Liver (tissue), 9 donors: ENCODE results near the gene PCNX4. TPM values are rescaled to one million over a fixed set of nuclear protein-coding genes. Genes with fewer than 3 reads are reported as not detected.

Experiments used
- DNase-seq: peaks from one replicate; pipeline ENCODE4 v3.0.0-alpha.2; 2017; ENCODE audit warnings: low spot score
- H3K27ac ChIP-seq, 2 donors: one replicate each; pipeline ENCODE4 v1.7.0; 2013; ENCODE audit warnings: inconsistent platforms in 2 of 2, low read length in 2 of 2, control low read depth in 1 of 2, low read depth in 1 of 2, mild to moderate bottlenecking in 1 of 2
- H3K27me3 ChIP-seq, 4 donors: one replicate each; pipeline versions ENCODE4 v1.6.1 to v1.7.0; 2013; ENCODE audit warnings: low read length in 3 of 4, inconsistent platforms in 1 of 4, mild to moderate bottlenecking in 1 of 4, moderate library complexity in 1 of 4; ENCODE audit not compliant: control insufficient read depth in 4 of 4, insufficient read depth in 4 of 4
- H3K36me3 ChIP-seq, 4 donors: one replicate each; pipeline versions ENCODE4 v1.6.1 to v1.7.0; 2013; ENCODE audit warnings: low read length in 3 of 4, mild to moderate bottlenecking in 3 of 4, low read depth in 1 of 4, moderate library complexity in 1 of 4; ENCODE audit not compliant: control insufficient read depth in 4 of 4, insufficient read depth in 3 of 4
- H3K4me1 ChIP-seq, 4 donors: one replicate each; pipeline versions ENCODE4 v1.6.1 to v1.7.0; 2013; ENCODE audit warnings: low read length in 3 of 4, mild to moderate bottlenecking in 3 of 4, moderate library complexity in 1 of 4; ENCODE audit not compliant: control insufficient read depth in 4 of 4, insufficient read depth in 4 of 4
- H3K4me3 ChIP-seq, 3 donors: one replicate each; pipeline versions ENCODE4 v1.6.1 to v1.7.0; 2013; ENCODE audit warnings: low read length in 3 of 3, control low read depth in 1 of 3, low read depth in 1 of 3, mild to moderate bottlenecking in 1 of 3
- H3K9ac ChIP-seq, 2 donors: one replicate each; pipeline ENCODE4 v1.7.0; 2013; ENCODE audit warnings: low read length in 2 of 2, mild to moderate bottlenecking in 2 of 2, moderate library complexity in 2 of 2, control low read depth in 1 of 2, low read depth in 1 of 2
- H3K9me3 ChIP-seq, 4 donors: one replicate each; pipeline versions ENCODE4 v1.6.1 to v1.7.0; 2013; ENCODE audit warnings: low read length in 3 of 4; ENCODE audit not compliant: control insufficient read depth in 4 of 4
- FOXA1 ChIP-seq: IDR thresholded peaks from 2 replicates; pipeline ENCODE4 v1.6.1; 2016; ENCODE audit warnings: antibody characterized with exemption
- FOXA2 ChIP-seq: IDR thresholded peaks from 2 replicates; pipeline ENCODE4 v1.6.1; 2016; ENCODE audit warnings: antibody characterized with exemption
- GABPA ChIP-seq, 2 donors: IDR thresholded peaks in 1 of 2; conservative IDR thresholded peaks in 1 of 2; 2 replicates each; pipeline ENCODE4 v1.6.1; 2016; ENCODE audit warnings: antibody characterized with exemption in 2 of 2, mild to moderate bottlenecking in 1 of 2, moderate library complexity in 1 of 2
- JUND ChIP-seq, 2 donors: IDR thresholded peaks; 2 replicates each; pipeline ENCODE4 v1.6.1; 2016; ENCODE audit warnings: antibody characterized with exemption in 2 of 2
- MAX ChIP-seq: IDR thresholded peaks from 2 replicates; pipeline ENCODE4 v1.6.1; 2016; ENCODE audit warnings: antibody characterized with exemption
- RXRA ChIP-seq, 2 donors: IDR thresholded peaks; 2 replicates each; pipeline ENCODE4 v1.6.1; 2017 to 2018; ENCODE audit warnings: antibody characterized with exemption in 2 of 2, mild to moderate bottlenecking in 1 of 2
- SP1 ChIP-seq: IDR thresholded peaks from 2 replicates; pipeline ENCODE4 v1.6.1; 2018; ENCODE audit warnings: antibody characterized with exemption, mild to moderate bottlenecking
- ZBTB33 ChIP-seq: IDR thresholded peaks from 2 replicates; pipeline ENCODE4 v1.6.1; 2016; ENCODE audit warnings: antibody characterized with exemption
- WGBS: extraction: QIAGEN DNeasy Blood & Tissue Kit; methylation state at CpG from one replicate; pipeline ENCODE4 v1.1.7; 2013; 5-methylcytosine and 5-hydroxymethylcytosine counted together
- polyA plus RNA-seq, 2 donors: library from polyadenylated mRNA; stranded (reverse) in 1 of 2; unstranded in 1 of 2; fragments of 200-250 nt in 1 of 2; fragments of >200 nt in 1 of 2; fragmentation: Nextera tagmentation in 1 of 2; extraction: Ambion mirVana in 1 of 2; gene quantifications; one replicate each; pipeline versions ENCODE4 v1.2.1 to v1.2.3, GENCODE V29; 2013 to 2015
- total RNA-seq, 2 donors: library from RNA; depleted of rRNA; stranded (reverse); fragments of >200 nt; gene quantifications; one replicate each; pipeline ENCODE4 v1.2.3, GENCODE V29; 2014
- TF ChIP-seq, protein P1 (sequence below): IDR thresholded peaks from 2 replicates; pipeline ENCODE4 v1.6.1; 2016; ENCODE audit warnings: antibody characterized with exemption, mild to moderate bottlenecking
- TF ChIP-seq, protein P2 (sequence below): IDR thresholded peaks from 2 replicates; pipeline ENCODE4 v1.6.1; 2016; ENCODE audit warnings: antibody characterized with exemption
- TF ChIP-seq, protein P3 (sequence below): fragments of 150-350 bp; IDR thresholded peaks from 2 replicates; pipeline ENCODE4 v1.5.1; 2017; ENCODE audit warnings: improper control_type of control experiment, low read depth, low read length; ENCODE audit not compliant: missing input control
- donor health status: healthy.
- donor health status: healthy.
- donor health status: healthy.
- donor health status: healthy.
- donor health status: healthy.

Gene PCNX4
- total and polyA plus RNA-seq, 4 donors: 5.4 to 30.6 (median 14.1) TPM

DNA sequence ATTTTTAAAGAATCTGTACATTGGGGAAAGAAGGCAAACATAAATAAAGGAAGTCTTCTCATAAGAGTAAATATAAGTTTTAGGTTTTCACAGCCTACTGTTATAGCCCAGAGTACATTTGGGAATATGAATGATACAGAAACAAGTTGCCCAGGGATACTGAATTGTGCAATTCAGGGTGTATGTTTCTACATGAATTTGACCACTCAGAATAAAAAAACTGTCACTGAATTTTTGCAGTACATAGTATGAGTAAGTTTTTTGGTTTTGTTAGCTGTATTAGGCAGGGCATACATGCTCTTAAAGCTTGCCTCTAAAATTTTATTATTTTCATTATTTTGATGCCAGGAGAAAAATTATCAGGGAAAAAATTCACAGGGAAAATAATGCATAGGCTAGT, 6.6 kb upstream of the PCNX4 start (continued):
- TF ChIP-seq ZBTB33: no peak

GRCh38 chr14:60085693-60086092, 6.0 kb upstream of the PCNX4 start:
- TF ChIP-seq FOXA2: no peak
- no peak for TF ChIP-seq SP1
- TF ChIP-seq, protein P1, sequence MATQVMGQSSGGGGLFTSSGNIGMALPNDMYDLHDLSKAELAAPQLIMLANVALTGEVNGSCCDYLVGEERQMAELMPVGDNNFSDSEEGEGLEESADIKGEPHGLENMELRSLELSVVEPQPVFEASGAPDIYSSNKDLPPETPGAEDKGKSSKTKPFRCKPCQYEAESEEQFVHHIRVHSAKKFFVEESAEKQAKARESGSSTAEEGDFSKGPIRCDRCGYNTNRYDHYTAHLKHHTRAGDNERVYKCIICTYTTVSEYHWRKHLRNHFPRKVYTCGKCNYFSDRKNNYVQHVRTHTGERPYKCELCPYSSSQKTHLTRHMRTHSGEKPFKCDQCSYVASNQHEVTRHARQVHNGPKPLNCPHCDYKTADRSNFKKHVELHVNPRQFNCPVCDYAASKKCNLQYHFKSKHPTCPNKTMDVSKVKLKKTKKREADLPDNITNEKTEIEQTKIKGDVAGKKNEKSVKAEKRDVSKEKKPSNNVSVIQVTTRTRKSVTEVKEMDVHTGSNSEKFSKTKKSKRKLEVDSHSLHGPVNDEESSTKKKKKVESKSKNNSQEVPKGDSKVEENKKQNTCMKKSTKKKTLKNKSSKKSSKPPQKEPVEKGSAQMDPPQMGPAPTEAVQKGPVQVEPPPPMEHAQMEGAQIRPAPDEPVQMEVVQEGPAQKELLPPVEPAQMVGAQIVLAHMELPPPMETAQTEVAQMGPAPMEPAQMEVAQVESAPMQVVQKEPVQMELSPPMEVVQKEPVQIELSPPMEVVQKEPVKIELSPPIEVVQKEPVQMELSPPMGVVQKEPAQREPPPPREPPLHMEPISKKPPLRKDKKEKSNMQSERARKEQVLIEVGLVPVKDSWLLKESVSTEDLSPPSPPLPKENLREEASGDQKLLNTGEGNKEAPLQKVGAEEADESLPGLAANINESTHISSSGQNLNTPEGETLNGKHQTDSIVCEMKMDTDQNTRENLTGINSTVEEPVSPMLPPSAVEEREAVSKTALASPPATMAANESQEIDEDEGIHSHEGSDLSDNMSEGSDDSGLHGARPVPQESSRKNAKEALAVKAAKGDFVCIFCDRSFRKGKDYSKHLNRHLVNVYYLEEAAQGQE: no peak
- TF ChIP-seq, protein P2, sequence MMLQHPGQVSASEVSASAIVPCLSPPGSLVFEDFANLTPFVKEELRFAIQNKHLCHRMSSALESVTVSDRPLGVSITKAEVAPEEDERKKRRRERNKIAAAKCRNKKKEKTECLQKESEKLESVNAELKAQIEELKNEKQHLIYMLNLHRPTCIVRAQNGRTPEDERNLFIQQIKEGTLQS: no peak
- TF ChIP-seq, protein P3, sequence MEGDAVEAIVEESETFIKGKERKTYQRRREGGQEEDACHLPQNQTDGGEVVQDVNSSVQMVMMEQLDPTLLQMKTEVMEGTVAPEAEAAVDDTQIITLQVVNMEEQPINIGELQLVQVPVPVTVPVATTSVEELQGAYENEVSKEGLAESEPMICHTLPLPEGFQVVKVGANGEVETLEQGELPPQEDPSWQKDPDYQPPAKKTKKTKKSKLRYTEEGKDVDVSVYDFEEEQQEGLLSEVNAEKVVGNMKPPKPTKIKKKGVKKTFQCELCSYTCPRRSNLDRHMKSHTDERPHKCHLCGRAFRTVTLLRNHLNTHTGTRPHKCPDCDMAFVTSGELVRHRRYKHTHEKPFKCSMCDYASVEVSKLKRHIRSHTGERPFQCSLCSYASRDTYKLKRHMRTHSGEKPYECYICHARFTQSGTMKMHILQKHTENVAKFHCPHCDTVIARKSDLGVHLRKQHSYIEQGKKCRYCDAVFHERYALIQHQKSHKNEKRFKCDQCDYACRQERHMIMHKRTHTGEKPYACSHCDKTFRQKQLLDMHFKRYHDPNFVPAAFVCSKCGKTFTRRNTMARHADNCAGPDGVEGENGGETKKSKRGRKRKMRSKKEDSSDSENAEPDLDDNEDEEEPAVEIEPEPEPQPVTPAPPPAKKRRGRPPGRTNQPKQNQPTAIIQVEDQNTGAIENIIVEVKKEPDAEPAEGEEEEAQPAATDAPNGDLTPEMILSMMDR: no peak
- no peak for TF ChIP-seq MAX
- TF ChIP-seq RXRA (IDR thresholded peaks at IDR 0.05): no peak
- TF ChIP-seq FOXA1: no peak
- TF ChIP-seq GABPA (IDR thresholded peaks at IDR 0.05 in 1 of 2, conservative IDR thresholded peaks at IDR 0.05 in 1 of 2): no peak
- Histone ChIP-seq H3K36me3 (no peaks in the 10 kb centered on the region), H3K4me3 (no peak overlapping the region), H3K27me3 (no peaks in the 10 kb centered on the region), H3K27ac (no peak overlapping the region), H3K4me1 (peaks cover 0 to 2% (median 0%) of the 10 kb centered on the region in 4 donors), H3K9ac (no peak overlapping the region), H3K9me3 (no peaks in the 10 kb centered on the region)
- no peak for DNase-seq
- 95% methylated on average over 3 of the region's 3 CpGs for WGBS

GRCh38 chr14:60087668-60088067, 4.1 kb upstream of the PCNX4 start:
- Histone ChIP-seq H3K27me3 (no peaks in the 10 kb centered on the region), H3K9ac (no peak overlapping the region), H3K27ac (no peak overlapping the region), H3K9me3 (no peaks in the 10 kb centered on the region), H3K4me3 (no peak overlapping the region), H3K4me1 (peaks cover 0 to 3% (median under 1%) of the 10 kb centered on the region in 4 donors), H3K36me3 (no peaks in the 10 kb centered on the region)
- no peak for DNase-seq
- 96% methylated on average over 3 of the region's 3 CpGs for WGBS
- TF ChIP-seq RXRA (IDR thresholded peaks at IDR 0.05): no peak
- no peak for TF ChIP-seq MAX
- no peak for TF ChIP-seq JUND (IDR thresholded peaks at IDR 0.05)
- TF ChIP-seq GABPA (IDR thresholded peaks at IDR 0.05 in 1 of 2, conservative IDR thresholded peaks at IDR 0.05 in 1 of 2): no peak
